ENCODE data around the gene SORBS2. TPM values are rescaled to one million over a fixed set of nuclear protein-coding genes. Genes with fewer than 3 reads are reported as not detected.

SORBS2 gene
- polyA plus RNA-seq, 12 donors = 18.0 to 42.8 (median 34.8) TPM; not detected in 1

DNA sequence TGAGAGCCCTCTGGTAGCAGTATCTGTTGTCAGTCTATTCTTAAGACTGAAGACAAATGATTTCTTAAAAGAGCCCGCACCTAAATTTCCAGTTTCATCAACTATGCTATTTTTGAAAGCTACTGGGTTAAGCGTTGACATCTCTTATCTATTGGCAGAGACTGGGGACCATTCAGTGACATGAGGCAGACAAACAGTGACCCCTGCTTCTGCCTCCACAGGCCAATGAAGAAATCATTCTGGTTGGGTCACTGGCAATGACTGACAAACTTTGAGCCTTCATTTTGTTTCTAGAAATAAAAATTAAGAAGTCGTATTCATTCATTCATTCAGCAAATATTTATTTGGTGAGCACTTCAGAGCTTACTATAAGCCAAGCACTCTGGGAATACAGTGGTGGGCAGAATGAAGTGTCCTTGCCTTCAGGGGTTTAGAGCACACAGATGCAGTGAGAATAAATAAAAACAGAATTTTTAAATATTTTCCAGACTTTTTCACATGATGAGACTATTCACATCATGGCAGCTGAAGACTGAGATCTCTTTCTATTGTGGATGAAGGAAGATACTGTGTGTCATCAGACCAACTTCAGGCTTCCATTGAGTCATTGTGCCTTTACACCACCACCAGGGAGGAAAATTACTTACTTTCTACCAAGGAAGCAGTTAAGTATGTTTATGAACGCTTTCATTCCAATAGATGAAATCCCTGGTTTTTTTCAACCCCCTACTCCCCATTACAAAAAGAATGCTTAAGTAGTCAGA, 36.0 kb downstream of the SORBS2 start:
- no peak for DNase-seq

DNA sequence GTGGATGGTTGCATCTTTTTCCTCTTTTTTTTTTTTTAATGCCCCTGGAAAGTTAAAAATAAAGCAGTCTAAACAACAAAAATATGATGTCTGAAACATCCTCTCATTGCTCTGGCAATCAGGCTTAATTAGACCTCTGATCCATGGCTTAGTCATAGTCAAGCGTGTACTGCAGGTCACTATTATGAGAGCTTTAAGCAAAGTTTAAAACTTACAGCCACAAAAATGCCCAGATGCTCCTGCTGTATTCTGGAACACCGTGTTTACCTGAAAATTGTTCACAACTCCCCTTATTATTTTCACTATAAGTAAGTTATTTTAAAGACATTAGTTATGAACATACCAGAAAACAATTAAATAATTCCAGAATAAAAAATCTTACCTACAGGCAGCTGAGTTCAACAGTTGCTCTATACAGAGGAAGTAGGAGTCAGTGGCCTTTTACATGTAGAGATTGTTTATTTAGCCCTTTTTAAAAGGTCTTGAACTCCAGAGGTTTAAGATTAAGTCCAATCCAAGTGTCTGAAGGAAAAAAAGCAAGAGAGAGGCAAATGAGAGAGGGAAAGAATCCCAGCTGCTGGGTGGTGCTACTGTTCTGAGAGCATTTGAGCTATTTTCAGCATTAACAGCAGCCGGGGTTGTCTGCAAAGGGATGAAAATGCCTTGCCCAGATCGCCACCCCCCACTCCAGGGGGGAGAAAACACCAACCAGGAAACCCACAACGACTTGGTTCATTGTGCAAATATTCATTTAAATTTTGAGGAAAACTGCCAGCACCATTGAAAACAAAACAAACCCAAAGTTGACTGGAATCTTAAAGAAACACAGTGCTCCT, 36.9 kb downstream of the SORBS2 start:
- DNase-seq = no peak

GRCh38 chr4:185774131-185774653, 37.8 kb downstream of the SORBS2 start:
- DNase-seq = no peak

GRCh38 chr4:185773419-185773818, 38.6 kb downstream of the SORBS2 start:
- DNase-seq = no peak

GRCh38 chr4:185772391-185773093, 39.5 kb downstream of the SORBS2 start:
- no peak for DNase-seq

- DNase-seq = no peak
Observed at GRCh38 chr4:185771711-185772390, 40.1 kb downstream of the SORBS2 start.

DNA sequence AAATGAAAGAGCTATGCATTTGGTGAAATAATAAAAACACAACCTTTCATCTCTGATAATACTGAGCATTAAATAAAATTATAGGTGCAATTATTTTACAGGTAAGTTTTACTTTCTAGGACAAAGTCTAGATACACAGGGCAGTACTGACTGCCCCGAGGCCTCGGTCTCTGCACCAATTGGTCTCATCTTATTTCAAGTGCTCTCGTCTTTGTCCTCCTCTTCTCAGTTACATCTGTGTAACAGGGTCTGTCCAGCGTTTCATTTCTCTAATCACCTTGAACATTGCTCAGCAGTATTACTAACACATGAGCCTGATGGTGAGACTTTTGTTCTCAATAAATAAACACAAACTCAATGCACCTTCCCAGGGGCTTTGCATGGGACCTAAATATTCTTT, 44.5 kb downstream of the SORBS2 start:
- DNase-seq = no peak

DNA sequence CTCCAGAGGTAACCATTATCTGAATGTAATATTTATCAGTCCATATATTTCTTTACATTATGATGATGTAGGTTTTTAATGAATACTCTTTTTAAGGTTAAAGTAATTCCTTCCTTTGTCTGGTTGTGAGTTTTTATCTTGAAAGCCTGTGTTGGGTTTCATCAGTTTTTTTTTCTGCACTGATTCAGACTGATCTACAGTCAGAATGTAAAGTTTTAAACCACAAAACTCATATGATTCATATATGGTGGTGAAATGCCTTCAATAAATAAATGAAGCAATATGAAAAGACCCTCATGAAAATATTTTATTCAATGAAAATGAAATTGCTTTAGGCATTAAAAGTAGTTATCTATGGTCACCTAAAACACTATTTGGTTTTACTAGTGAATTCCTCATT, 47.1 kb downstream of the SORBS2 start:
- no peak for DNase-seq

DNA sequence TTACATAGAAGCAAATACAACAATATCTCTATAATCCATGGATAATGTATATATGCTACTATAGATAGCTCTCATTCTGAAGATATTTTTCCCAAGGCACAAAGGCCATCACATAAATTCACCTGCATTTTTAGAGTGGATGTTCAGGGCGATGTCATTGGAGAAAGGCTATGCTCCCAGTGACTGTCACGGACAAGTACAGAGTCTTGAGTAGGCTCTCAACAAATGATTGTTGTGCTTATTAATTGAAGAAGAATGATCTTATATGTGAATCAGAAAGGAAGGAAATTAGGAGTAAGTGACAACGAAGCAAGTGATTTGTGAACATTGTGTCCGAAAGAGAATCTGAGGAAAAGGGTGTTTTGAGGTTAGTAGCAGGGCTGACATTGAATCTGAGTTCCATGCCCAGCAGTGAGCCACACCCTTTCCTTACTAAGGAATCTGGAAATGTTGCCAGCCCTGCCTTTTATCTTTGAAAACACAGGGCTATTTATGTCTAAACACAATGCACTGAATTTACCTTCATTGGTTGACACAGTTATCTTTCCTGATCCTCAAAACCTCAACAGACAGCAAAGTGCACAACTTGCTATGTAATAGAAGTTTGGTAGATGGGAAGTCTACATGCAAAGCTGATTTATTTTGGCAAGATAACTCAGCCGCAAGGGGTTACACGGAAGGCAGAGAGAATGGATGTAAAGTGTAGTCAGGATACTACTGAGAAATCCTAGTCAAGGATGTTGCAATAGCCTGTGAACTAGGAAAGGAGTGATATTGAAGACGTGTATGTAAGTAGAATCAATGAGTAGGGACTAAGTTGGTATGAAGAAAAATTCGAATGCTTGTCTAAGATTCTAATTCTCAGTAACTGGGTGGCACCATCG, 50.4 kb downstream of the SORBS2 start:
- no peak for DNase-seq

- DNase-seq = no peak
Observed at GRCh38 chr4:185758807-185759206, 53.2 kb downstream of the SORBS2 start.

GRCh38 chr4:185755451-185755850, 56.5 kb downstream of the SORBS2 start:
- DNase-seq = no peak

GRCh38 chr4:185754961-185755360, 57.0 kb downstream of the SORBS2 start:
- no peak for DNase-seq

DNA sequence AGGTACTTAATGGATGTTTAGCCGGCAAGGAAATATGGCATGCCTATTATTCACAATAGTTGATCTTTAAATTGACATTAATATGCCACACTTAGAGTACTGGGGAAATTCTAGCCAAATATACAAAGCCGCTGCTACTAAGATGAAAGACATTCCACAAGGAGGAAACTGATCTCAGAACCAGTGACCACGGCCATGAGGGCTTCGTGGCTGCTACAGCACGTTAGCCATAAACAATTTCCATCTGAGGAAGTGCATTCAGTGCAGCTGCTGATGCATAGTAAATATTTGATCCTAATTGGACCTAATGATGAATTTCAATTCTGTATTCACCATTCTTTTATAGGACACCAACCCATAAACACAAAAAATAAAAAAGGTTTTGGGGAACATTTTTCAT, 59.1 kb downstream of the SORBS2 start:
- no peak for DNase-seq

DNA sequence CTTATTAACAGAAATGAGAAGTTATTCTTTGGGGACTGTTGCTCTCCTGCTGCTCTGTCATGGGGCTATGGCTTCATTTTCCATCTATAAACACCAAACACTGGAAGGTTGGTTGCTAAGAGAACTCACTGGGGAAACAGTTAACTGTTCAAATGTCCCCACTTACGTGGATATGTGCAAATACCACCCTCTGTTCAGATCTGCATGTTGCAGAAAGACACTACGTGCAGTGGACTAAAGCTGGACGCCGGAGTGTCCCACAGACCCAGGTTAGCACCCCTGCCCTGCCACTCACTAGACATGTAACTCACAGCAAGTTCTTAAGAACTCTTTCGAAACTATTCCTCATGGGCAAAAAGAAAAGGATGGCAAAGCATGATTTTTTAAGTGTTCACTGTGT, 62.1 kb downstream of the SORBS2 start:
- DNase-seq = no peak

GRCh38 chr4:185748901-185749390, 63.0 kb downstream of the SORBS2 start:
- DNase-seq = no peak

DNA sequence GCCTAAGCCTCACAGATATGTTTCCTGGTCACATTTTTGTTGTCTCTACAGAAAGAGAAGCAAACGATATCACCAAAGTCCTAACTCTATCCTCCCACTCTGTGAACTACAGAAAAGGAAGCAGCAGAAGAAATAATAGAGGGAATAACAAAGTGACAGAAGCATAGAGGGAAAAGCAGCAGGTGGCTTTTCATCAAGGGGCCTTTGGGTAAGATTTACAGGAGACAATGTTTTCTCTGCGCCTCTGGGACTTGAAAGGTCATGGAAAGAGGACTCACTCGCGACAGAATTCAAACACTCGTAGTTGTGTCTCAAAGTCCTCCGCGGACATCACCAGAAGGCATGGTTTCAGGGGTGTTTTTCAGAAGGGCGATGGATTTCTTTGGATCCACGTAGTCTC, 66.1 kb downstream of the SORBS2 start:
- DNase-seq = no peak

GRCh38 chr4:185744946-185745345, 67.0 kb downstream of the SORBS2 start:
- no peak for DNase-seq

DNA sequence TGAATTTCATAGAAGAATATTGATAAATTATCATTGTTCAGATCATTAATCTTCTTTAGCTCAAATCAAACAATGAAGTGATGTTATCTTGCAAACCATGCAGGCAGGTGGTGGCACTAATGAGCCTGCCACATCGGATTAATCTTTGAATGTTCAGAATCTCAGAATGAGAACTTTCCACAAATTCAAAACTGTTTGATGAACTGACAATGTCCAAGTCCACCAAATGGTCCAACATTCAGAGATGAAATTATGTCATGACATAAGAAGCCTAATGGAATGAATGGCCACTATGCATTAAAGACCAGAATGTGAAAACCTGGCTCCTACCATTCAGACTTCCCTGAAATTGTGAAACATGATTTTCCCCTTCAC, 67.5 kb downstream of the SORBS2 start:
- DNase-seq = no peak

- no peak for DNase-seq
Observed at GRCh38 chr4:185743722-185744487, 68.1 kb downstream of the SORBS2 start.

GRCh38 chr4:185742766-185743165, 69.2 kb downstream of the SORBS2 start:
- DNase-seq = no peak
